HUES64 (cell line): ENCODE data around the gene CENATAC.
"Not testable (repeated sequence)": the region's sequence is repeated elsewhere in the genome, so short reads cannot be mapped to it uniquely, and the experiment has no call there.

Experiments
- H3K27ac ChIP-seq: 2 replicates; pipeline ENCODE4 v1.7.0; 2013; ENCODE audit warnings: low read depth, low read length, inconsistent platforms
- H3K27me3 ChIP-seq: 2 replicates; pipeline ENCODE4 v1.6.1; 2013; ENCODE audit warnings: mild to moderate bottlenecking, low read length; ENCODE audit not compliant: insufficient read depth
- H3K36me3 ChIP-seq: 2 replicates; pipeline ENCODE4 v1.6.1; 2013; ENCODE audit warnings: mild to moderate bottlenecking, low read length; ENCODE audit not compliant: insufficient read depth
- H3K4me1 ChIP-seq: 2 replicates; pipeline ENCODE4 v1.6.1; 2013; ENCODE audit warnings: mild to moderate bottlenecking, low read length, moderate library complexity; ENCODE audit not compliant: insufficient read depth
- H3K4me3 ChIP-seq: 2 replicates; pipeline ENCODE4 v1.5.1; 2013; ENCODE audit warnings: mild to moderate bottlenecking, low read length, moderate library complexity
- H3K9ac ChIP-seq: 2 replicates; pipeline ENCODE4 v1.6.1; 2013; ENCODE audit warnings: mild to moderate bottlenecking, low read depth, low read length
- H3K9me3 ChIP-seq: 2 replicates; pipeline ENCODE4 v1.6.1; 2013; ENCODE audit warnings: low read depth, low read length; ENCODE audit not compliant: insufficient read depth
- WGBS: fragments of 150-250, 120-280 bp; methylation state at CpG from one replicate; pipeline ENCODE4 v1.1.7; 2013; ENCODE audit warnings: missing lambda C conversion rate; 5-methylcytosine and 5-hydroxymethylcytosine counted together

The CENATAC gene

DNA sequence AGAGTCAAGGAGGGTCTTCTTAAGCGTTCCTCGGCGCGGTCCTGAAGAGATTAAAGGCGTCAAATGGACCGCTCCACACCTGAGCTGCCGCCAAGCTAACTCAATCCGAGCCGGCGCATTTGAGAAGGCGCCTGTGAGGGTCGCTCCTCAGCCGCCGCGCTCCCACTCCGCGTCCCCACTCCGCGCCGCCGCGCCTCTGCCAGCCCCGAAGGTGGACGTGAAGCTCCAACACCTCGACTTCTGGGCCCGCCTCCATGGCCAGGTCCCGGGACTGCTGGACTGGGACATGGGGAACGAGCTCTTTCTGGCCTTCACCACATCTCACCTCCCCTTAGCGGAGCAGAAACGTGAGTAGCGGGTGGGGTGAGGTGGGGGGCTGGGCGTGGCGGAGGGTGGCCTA, 26.3 kb upstream of the CENATAC start, which contains the start of gene FOXR1:
Gene FOXR1, plus strand, starts transcription at position 116 of the 400 bp plus-strand sequence. Its CDS starts 171 bp downstream, at position 287.
- Histone ChIP-seq H3K27me3 (no peaks in the 10 kb centered on the region), H3K36me3 (no peaks in the 10 kb centered on the region), H3K4me3 (no peak within 1 kb of the TSS), H3K9ac (no peak within 1 kb of the TSS), H3K4me1 (no peaks in the 10 kb centered on the region), H3K9me3 (no peaks in the 10 kb centered on the region), H3K27ac (no peak within 1 kb of the TSS)
- 94% methylated on average over 32 of the region's 33 CpGs for WGBS

- Histone ChIP-seq H3K9ac (no peak overlapping the region), H3K4me3 (no peak overlapping the region), H3K27ac (no peak overlapping the region), H3K4me1 (peaks cover 5% of the 10 kb centered on the region; the same call in 1 of the 2 replicates), H3K9me3 (no peaks in the 10 kb centered on the region), H3K36me3 (no peaks in the 10 kb centered on the region), H3K27me3 (no peaks in the 10 kb centered on the region)
- WGBS, result 96% methylated on average over 2 of the region's 2 CpGs
Measured at GRCh38 chr11:118973985-118974384, 24.0 kb upstream of the CENATAC start.

- no peak overlapping the region for H3K9ac ChIP-seq
- no peak overlapping the region for H3K4me3 ChIP-seq
- H3K27ac ChIP-seq, result no peak overlapping the region
- no peaks in the 10 kb centered on the region for H3K9me3 ChIP-seq
- H3K36me3 ChIP-seq, result no peaks in the 10 kb centered on the region
- 94% methylated on average over 15 of the region's 15 CpGs for WGBS
- H3K4me1 ChIP-seq, result peaks cover 18% of the 10 kb centered on the region
- peaks cover 5% of the 10 kb centered on the region; the same call in 1 of the 2 replicates for H3K27me3 ChIP-seq
Measured at GRCh38 chr11:118975771-118976709, 21.9 kb upstream of the CENATAC start.

DNA sequence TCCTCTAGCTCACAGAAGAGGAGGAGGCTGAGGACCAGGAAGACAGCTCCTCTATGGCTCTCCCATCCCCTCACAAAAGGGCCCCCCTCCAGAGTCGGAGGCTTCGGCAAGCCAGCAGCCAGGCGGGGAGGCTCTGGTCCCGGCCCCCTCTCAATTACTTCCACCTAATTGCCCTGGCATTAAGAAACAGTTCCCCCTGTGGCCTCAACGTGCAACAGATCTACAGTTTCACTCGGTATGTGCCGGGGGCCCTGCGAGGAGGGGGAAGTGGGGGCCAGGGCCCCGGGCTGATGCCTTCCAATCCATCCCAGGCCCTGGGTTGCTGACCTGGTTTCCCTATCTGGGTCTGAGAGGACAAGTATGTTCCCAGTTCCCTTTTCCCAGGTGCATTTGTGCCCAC, 18.5 kb upstream of the CENATAC start:
- Histone ChIP-seq H3K36me3 (no peaks in the 10 kb centered on the region), H3K9ac (no peak overlapping the region), H3K4me1 (peaks cover 18% of the 10 kb centered on the region), H3K9me3 (no peaks in the 10 kb centered on the region), H3K4me3 (no peak overlapping the region), H3K27me3 (peaks cover 5% of the 10 kb centered on the region; the same call in 1 of the 2 replicates), H3K27ac (no peak overlapping the region)
- 66% methylated on average over 9 of the region's 9 CpGs for WGBS

GRCh38 chr11:118980191-118980881, 17.6 kb upstream of the CENATAC start:
- H3K9me3 ChIP-seq, result no peaks in the 10 kb centered on the region
- WGBS, result 49% methylated on average over 21 of the region's 21 CpGs
- peaks cover 5% of the 10 kb centered on the region; the same call in 1 of the 2 replicates for H3K27me3 ChIP-seq
- H3K9ac ChIP-seq, result no peak overlapping the region
- H3K36me3 ChIP-seq, result no peaks in the 10 kb centered on the region
- no peak overlapping the region for H3K27ac ChIP-seq
- peaks cover 18% of the 10 kb centered on the region for H3K4me1 ChIP-seq
- H3K4me3 ChIP-seq, result peak overlapping the region; percentile 23; the same call in 1 of the 2 replicates

GRCh38 chr11:118984337-118984736, 13.6 kb upstream of the CENATAC start:
- not testable (repeated sequence) for H3K4me3 ChIP-seq, H3K27me3 ChIP-seq, H3K9me3 ChIP-seq, H3K36me3 ChIP-seq, H3K9ac ChIP-seq, H3K27ac ChIP-seq
- peaks cover 10% of the 10 kb centered on the region for H3K4me1 ChIP-seq
- WGBS, result 85% methylated on average over 8 of the region's 8 CpGs

DNA sequence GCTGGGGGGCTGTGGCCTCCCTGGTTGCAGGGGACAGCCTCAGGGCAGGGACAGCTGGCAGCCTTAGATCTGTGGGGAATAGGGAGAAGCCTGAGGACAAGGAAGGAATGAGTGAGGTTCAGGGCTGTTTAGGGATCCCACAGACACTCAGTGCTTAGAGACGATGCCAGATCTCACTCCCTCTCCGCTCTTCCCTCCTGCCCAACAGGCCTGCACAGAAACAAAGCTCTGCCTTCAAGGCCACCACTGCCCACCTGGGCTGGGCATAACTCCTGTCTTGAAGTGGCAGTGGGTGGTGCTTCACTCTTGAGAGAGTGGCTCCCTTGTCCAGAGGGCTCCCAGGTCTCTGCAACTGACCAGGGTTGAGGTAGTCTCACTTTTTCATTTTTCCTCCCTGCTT, 13.1 kb upstream of the CENATAC start:
- Histone ChIP-seq H3K4me3 (no peak overlapping the region), H3K27me3 (peaks cover 5% of the 10 kb centered on the region; the same call in 1 of the 2 replicates), H3K27ac (no peak overlapping the region), H3K9me3 (no peaks in the 10 kb centered on the region), H3K9ac (no peak overlapping the region), H3K36me3 (no peaks in the 10 kb centered on the region), H3K4me1 (peaks cover 5% of the 10 kb centered on the region)
- WGBS, result 77% methylated on average over 2 of the region's 2 CpGs

DNA sequence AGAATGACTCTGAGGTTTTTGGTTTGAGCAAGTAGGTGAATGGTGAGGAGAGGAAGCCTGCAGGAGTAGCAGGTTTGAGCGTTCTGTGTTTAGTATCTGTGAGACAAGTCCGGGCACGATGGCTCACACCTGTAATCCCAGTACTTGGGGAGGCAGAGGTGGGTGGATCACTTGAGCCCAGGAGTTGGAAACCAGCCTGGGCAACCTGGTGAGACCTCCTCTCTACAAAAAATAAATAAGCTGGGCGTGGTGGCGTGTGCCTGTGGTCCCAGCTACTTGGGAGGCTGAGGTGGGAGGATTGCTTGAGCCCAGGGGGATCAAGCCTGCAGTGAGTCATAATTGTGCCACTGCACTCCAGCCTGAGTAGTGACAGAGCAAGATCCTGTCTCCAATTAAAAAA, 9.7 kb upstream of the CENATAC start:
- no peaks in the 10 kb centered on the region for H3K4me1 ChIP-seq
- H3K27me3 ChIP-seq, result no peaks in the 10 kb centered on the region
- H3K9me3 ChIP-seq, result peaks cover 2% of the 10 kb centered on the region; the same call in 1 of the 2 replicates
- WGBS, result 89% methylated on average over 5 of the region's 5 CpGs
- peaks cover under 1% of the 10 kb centered on the region; the same call in 1 of the 2 replicates for H3K36me3 ChIP-seq
- H3K4me3 ChIP-seq, result no peak overlapping the region
- H3K27ac ChIP-seq, result no peak overlapping the region
- no peak overlapping the region for H3K9ac ChIP-seq

- not testable (repeated sequence) for H3K27ac ChIP-seq, H3K4me3 ChIP-seq, H3K9ac ChIP-seq, H3K9me3 ChIP-seq, H3K4me1 ChIP-seq, H3K27me3 ChIP-seq
- H3K36me3 ChIP-seq, result peaks cover 12% of the 10 kb centered on the region
- WGBS, result 96% methylated on average over 40 of the region's 44 CpGs
Measured at GRCh38 chr11:118991486-118992038, 6.4 kb upstream of the CENATAC start.

DNA sequence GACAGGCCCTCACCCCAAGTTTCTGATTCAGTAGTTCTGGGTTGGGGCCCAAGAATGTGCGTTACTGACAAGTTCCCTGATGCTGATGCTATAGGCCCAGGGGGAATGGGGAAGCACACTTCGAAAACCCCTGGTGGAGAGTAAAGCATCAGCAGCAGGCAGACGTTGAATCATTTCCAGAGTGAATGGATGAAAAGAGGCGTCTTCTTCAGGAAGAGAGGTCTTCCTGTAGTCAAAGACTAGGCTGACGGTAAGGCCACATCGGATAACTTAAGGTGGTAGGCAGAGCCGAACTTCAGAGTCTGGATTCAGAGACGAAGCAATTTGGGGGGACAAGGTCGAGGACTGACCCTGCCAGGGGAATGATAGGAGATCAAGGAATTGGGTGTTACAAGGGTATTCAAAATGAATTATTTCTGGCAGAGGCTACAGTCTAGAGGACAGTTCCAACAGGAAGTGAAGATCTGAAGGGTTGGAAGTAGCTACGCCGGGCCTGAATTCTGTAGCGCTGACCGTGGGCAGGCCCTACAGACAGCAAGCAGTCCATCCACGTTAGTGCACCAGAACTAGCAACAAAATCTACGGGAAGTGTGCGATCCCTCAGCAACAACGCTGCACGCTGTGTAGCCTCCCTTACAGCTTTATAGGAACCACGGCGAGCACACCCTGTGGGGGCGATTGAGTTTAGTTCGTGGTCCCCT, 862 bp upstream of the CENATAC start:
- peaks cover 6% of the 10 kb centered on the region for H3K4me1 ChIP-seq
- peak overlapping the region; percentile 76 for H3K27ac ChIP-seq
- no peaks in the 10 kb centered on the region for H3K27me3 ChIP-seq
- 26% methylated on average over 22 of the region's 22 CpGs for WGBS
- peaks cover 39% of the 10 kb centered on the region for H3K36me3 ChIP-seq
- H3K9ac ChIP-seq, result peak overlapping the region; percentile 90
- H3K9me3 ChIP-seq, result peaks cover 2% of the 10 kb centered on the region; the same call in 1 of the 2 replicates
- H3K4me3 ChIP-seq, result peak overlapping the region; percentile 96
